ENCODE data around the gene APEH.

DNA sequence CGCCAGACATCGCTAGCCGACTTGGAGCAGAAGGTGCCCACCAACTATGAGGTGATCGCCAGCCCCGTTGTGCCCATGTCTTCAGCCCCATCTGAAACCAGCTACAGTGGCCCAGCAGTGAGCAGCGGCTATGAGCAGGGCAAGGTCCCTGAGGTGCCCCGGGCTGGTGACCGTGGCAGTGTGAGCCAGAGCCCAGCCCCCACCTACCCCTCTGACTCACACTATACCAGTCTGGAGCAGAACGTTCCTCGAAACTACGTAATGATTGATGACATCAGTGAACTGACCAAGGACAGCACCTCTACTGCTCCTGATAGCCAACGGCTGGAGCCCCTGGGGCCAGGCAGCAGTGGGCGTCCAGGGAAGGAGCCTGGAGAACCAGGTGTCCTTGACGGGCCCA is 12.9 kb upstream of the APEH start:
- TF ChIP-seq, protein P1, sequence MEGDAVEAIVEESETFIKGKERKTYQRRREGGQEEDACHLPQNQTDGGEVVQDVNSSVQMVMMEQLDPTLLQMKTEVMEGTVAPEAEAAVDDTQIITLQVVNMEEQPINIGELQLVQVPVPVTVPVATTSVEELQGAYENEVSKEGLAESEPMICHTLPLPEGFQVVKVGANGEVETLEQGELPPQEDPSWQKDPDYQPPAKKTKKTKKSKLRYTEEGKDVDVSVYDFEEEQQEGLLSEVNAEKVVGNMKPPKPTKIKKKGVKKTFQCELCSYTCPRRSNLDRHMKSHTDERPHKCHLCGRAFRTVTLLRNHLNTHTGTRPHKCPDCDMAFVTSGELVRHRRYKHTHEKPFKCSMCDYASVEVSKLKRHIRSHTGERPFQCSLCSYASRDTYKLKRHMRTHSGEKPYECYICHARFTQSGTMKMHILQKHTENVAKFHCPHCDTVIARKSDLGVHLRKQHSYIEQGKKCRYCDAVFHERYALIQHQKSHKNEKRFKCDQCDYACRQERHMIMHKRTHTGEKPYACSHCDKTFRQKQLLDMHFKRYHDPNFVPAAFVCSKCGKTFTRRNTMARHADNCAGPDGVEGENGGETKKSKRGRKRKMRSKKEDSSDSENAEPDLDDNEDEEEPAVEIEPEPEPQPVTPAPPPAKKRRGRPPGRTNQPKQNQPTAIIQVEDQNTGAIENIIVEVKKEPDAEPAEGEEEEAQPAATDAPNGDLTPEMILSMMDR (IDR thresholded peaks at IDR 0.05) = no peak
- TF ChIP-seq POLR2A (IDR thresholded peaks at IDR 0.05; ENCODE audit: low read length) = no peak
- no peak for TF ChIP-seq RAD21 (conservative IDR thresholded peaks at IDR 0.05 in 1 of 2, IDR thresholded peaks at IDR 0.05 in 1 of 2)
- no peak for TF ChIP-seq CEBPB (IDR thresholded peaks at IDR 0.05)
- no peak for TF ChIP-seq POLR2AphosphoS2 (conservative IDR thresholded peaks at IDR 0.05; ENCODE audit: low read length)
- TF ChIP-seq RCOR1 (IDR thresholded peaks at IDR 0.05; ENCODE audit: low read depth, low read length) = no peak
- no peak for TF ChIP-seq EP300 (IDR thresholded peaks at IDR 0.05)
- no peak for TF ChIP-seq GATA3 (IDR thresholded peaks at IDR 0.05; ENCODE audit: borderline replicate concordance)
- no peak for TF ChIP-seq EHMT2 (IDR thresholded peaks at IDR 0.05; ENCODE audit: low read depth)
- TF ChIP-seq FOSB (CRISPR knock-in tag; IDR thresholded peaks at IDR 0.05) = no peak
- TF ChIP-seq NR3C1 (IDR thresholded peaks at IDR 0.05) = no peak
- no peak for TF ChIP-seq ZC3H11A (IDR thresholded peaks at IDR 0.05)
- TF ChIP-seq, protein P2, sequence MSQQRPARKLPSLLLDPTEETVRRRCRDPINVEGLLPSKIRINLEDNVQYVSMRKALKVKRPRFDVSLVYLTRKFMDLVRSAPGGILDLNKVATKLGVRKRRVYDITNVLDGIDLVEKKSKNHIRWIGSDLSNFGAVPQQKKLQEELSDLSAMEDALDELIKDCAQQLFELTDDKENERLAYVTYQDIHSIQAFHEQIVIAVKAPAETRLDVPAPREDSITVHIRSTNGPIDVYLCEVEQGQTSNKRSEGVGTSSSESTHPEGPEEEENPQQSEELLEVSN (IDR thresholded peaks at IDR 0.05; ENCODE audit: borderline replicate concordance, low read depth) = no peak
- no peak for TF ChIP-seq SMC3 (IDR thresholded peaks at IDR 0.05)

Data from A549 (cell line).